GM21619 (cell line): ENCODE results near the gene TMSB4Y.

Experiments used
- ATAC-seq: cut with Tn5 transposase; IDR thresholded peaks from one replicate; pipeline ENCODE4 v1.9.1; 2021; ENCODE audit not compliant: unreplicated experiment

Gene TMSB4Y

GRCh38 chrY:13703568-13703968, at the start of gene TMSB4Y:
Gene TMSB4Y (plus strand): TSS chrY:13703899.
- peak; percentile 93 for ATAC-seq

GRCh38 chrY:13664162-13664561, 39.5 kb upstream of the TMSB4Y start:
- no peak for ATAC-seq

- no peak for ATAC-seq
Observed at GRCh38 chrY:13671122-13671521, 32.6 kb upstream of the TMSB4Y start.

GRCh38 chrY:13702276-13702675, 1.4 kb upstream of the TMSB4Y start:
- no peak for ATAC-seq

GRCh38 chrY:13704121-13704930, 627 bp downstream of the TMSB4Y start:
- ATAC-seq = no peak

- no peak for ATAC-seq
Observed at GRCh38 chrY:13705197-13705596, 1.5 kb downstream of the TMSB4Y start.

GRCh38 chrY:13708038-13708437, 4.3 kb downstream of the TMSB4Y start:
- ATAC-seq = no peak

- ATAC-seq = no peak
Observed at GRCh38 chrY:13718996-13719395, 15.3 kb downstream of the TMSB4Y start.

GRCh38 chrY:13729517-13729916, 25.8 kb downstream of the TMSB4Y start:
- ATAC-seq = no peak

GRCh38 chrY:13738618-13739017, 34.9 kb downstream of the TMSB4Y start:
- no peak for ATAC-seq

- peak; percentile 95 for ATAC-seq
Observed at GRCh38 chrY:13751289-13752071, 47.8 kb downstream of the TMSB4Y start.

GRCh38 chrY:13754661-13755060, 51.0 kb downstream of the TMSB4Y start:
- ATAC-seq = no peak
